RKO (cell line): ENCODE data around the gene RBP5.

Source experiments
- DNase-seq: peaks from one replicate; pipeline ENCODE4 v3.0.0-alpha.2; 2016; ENCODE audit warnings: low spot score

Gene RBP5

GRCh38 chr12:7073946-7074345, 54.7 kb downstream of the RBP5 start:
- DNase-seq, result no peak
